Measurements from ENCODE around the gene ZNF79.
A peak's percentile ranks its signal among the peaks of the same experiment; 100 is the strongest.

Gene ZNF79

GRCh38 chr9:127423934-127424675 is at the start of gene ZNF79:
ZNF79 (plus strand) TSS chr9:127424382; CDS start chr9:127424788, 406 bp downstream.
- DNase-seq (ENCODE audit: low read depth): peak; percentile 94

GRCh38 chr9:127380479-127380878 is 43.7 kb upstream of the ZNF79 start:
- DNase-seq (ENCODE audit: low read depth): no peak

- DNase-seq (ENCODE audit: low read depth): no peak
These were observed 41.6 kb upstream of the ZNF79 start for GRCh38 chr9:127382541-127382940.

GRCh38 chr9:127384016-127384730 is 40.0 kb upstream of the ZNF79 start:
- no peak for DNase-seq (ENCODE audit: low read depth)

- DNase-seq (ENCODE audit: low read depth): no peak
These were observed 39.3 kb upstream of the ZNF79 start for GRCh38 chr9:127384901-127385300.

- no peak for DNase-seq (ENCODE audit: low read depth)
These were observed 37.9 kb upstream of the ZNF79 start for GRCh38 chr9:127386249-127386648.

- DNase-seq (ENCODE audit: low read depth): no peak
These were observed 37.2 kb upstream of the ZNF79 start for GRCh38 chr9:127386981-127387380.

GRCh38 chr9:127388037-127388855 is 35.9 kb upstream of the ZNF79 start:
- DNase-seq (ENCODE audit: low read depth): peak; percentile 98

- no peak for DNase-seq (ENCODE audit: low read depth)
These were observed 35.3 kb upstream of the ZNF79 start for GRCh38 chr9:127388856-127389238.

- no peak for DNase-seq (ENCODE audit: low read depth)
These were observed 34.6 kb upstream of the ZNF79 start for GRCh38 chr9:127389381-127390247.

GRCh38 chr9:127390248-127390545 is 34.0 kb upstream of the ZNF79 start:
- no peak for DNase-seq (ENCODE audit: low read depth)

GRCh38 chr9:127390563-127390962 is 33.6 kb upstream of the ZNF79 start:
- peak; percentile 24 for DNase-seq (ENCODE audit: low read depth)

- DNase-seq (ENCODE audit: low read depth): no peak
These were observed 32.0 kb upstream of the ZNF79 start for GRCh38 chr9:127392166-127392565.

GRCh38 chr9:127392976-127393375 is 31.2 kb upstream of the ZNF79 start:
- no peak for DNase-seq (ENCODE audit: low read depth)

GRCh38 chr9:127393645-127394044 is 30.5 kb upstream of the ZNF79 start:
- DNase-seq (ENCODE audit: low read depth): no peak

GRCh38 chr9:127395497-127396252 is 28.5 kb upstream of the ZNF79 start:
- DNase-seq (ENCODE audit: low read depth): no peak

- DNase-seq (ENCODE audit: low read depth): no peak
These were observed 27.9 kb upstream of the ZNF79 start for GRCh38 chr9:127396253-127396807.

GRCh38 chr9:127396808-127397645 is 27.2 kb upstream of the ZNF79 start, which contains the start of gene SLC2A8:
SLC2A8 (plus strand) TSS chr9:127397169; CDS start chr9:127397231, 62 bp downstream.
- DNase-seq (ENCODE audit: low read depth): peak; percentile 99

- peak; percentile 52 for DNase-seq (ENCODE audit: low read depth)
These were observed 26.4 kb upstream of the ZNF79 start for GRCh38 chr9:127397646-127398274.

Data from ELR (cell line).